Lower leg skin (tissue), 3 donors: ENCODE measurements around the gene ZBTB12.

Source experiments
- CTCF ChIP-seq, 3 donors: fragments of 450-650 bp; IDR thresholded peaks; one replicate each; pipeline ENCODE4 v1.5.1; 2016; ENCODE audit warnings: antibody characterized with exemption in 3 of 3, mild to moderate bottlenecking in 3 of 3, moderate library complexity in 2 of 3
- POLR2A ChIP-seq, 2 donors: fragments of 450-650 bp; IDR thresholded peaks; one replicate each; pipeline ENCODE4 v1.6.1; 2016 to 2017; ENCODE audit warnings: antibody characterized with exemption in 2 of 2, mild to moderate bottlenecking in 1 of 2, moderate library complexity in 1 of 2

DNA sequence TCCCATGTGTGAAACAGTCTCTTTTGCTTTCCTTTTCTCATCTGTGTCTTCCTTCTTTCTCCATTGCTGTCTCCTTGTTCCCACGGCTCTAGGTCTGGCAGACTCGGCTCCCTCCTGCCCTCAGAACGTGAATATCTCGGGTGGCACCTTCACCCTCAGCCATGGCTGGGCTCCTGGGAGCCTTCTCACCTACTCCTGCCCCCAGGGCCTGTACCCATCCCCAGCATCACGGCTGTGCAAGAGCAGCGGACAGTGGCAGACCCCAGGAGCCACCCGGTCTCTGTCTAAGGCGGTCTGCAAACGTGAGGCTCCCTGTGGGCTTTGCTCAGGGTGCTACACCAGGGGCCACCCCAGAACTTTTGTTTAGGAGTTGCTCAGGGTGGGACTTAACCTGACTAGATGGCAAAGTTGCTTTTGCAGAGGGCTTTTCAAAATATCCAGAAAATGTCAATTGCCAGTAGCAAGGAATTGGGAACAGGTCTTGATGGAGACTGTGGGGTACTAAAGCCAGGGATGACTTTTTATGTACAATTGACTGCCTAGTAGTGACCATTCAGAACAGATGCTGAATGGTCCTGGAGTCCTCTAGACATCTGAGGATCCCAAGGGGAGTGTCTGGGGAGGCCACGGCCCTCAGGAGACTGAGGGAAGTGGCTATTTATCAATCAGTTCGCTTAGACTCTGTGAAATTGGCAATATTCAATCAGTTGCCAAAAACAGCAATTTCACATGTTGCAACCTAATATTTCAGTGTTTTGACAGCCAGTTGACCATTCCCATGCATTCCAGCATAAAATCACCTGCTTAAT, 26.2 kb upstream of the ZBTB12 start:
- no peak for TF ChIP-seq POLR2A (IDR thresholded peaks at IDR 0.05)
- no peak for TF ChIP-seq CTCF (IDR thresholded peaks at IDR 0.05)
